Stomach smooth muscle (tissue), 2 donors: Measurements from ENCODE around the gene PADI4.

Experiments
- H3K27ac ChIP-seq: one replicate; pipeline ENCODE4 v1.7.0; 2013; ENCODE audit warnings: mild to moderate bottlenecking, low read length, inconsistent platforms
- H3K27me3 ChIP-seq, 2 donors: one replicate each; pipeline ENCODE4 v1.7.0; 2013; ENCODE audit warnings: low read length in 2 of 2; ENCODE audit not compliant: insufficient read depth in 2 of 2, control insufficient read depth in 1 of 2
- H3K36me3 ChIP-seq, 2 donors: one replicate each; pipeline ENCODE4 v1.7.0; 2013; ENCODE audit warnings: low read length in 2 of 2; ENCODE audit not compliant: control insufficient read depth in 2 of 2, insufficient read depth in 2 of 2
- H3K4me1 ChIP-seq: one replicate; pipeline ENCODE4 v1.7.0; 2013; ENCODE audit warnings: low read length; ENCODE audit not compliant: control insufficient read depth, insufficient read depth
- H3K4me3 ChIP-seq, 2 donors: one replicate each; pipeline ENCODE4 v1.7.0; 2013; ENCODE audit warnings: low read length in 2 of 2
- H3K9ac ChIP-seq, 2 donors: one replicate each; pipeline ENCODE4 v1.7.0; 2013; ENCODE audit warnings: low read length in 2 of 2, mild to moderate bottlenecking in 1 of 2
- H3K9me3 ChIP-seq, 2 donors: one replicate each; pipeline ENCODE4 v1.7.0; 2013; ENCODE audit warnings: low read length in 2 of 2; ENCODE audit not compliant: control insufficient read depth in 2 of 2
- donor health status: healthy.
- donor health status: Pancreatic carcinoma.

The PADI4 gene

GRCh38 chr1:17348593-17349234 lies 40.7 kb downstream of the PADI4 start:
- Histone ChIP-seq H3K4me3 (no peak overlapping the region), H3K27ac (no peak overlapping the region), H3K36me3 (no peaks in the 10 kb centered on the region), H3K4me1 (no peaks in the 10 kb centered on the region), H3K9me3 (no peaks in the 10 kb centered on the region), H3K27me3 (peaks cover 2 to 10% of the 10 kb centered on the region in 2 donors), H3K9ac (no peak overlapping the region)

- no peaks in the 10 kb centered on the region for H3K9me3 ChIP-seq
- no peaks in the 10 kb centered on the region for H3K4me1 ChIP-seq
- H3K9ac ChIP-seq = no peak overlapping the region
- no peak overlapping the region for H3K4me3 ChIP-seq
- H3K27me3 ChIP-seq = peaks cover 2 to 10% of the 10 kb centered on the region in 2 donors
- H3K27ac ChIP-seq = no peak overlapping the region
- no peaks in the 10 kb centered on the region for H3K36me3 ChIP-seq
Measured at GRCh38 chr1:17350083-17350482, 42.1 kb downstream of the PADI4 start.

GRCh38 chr1:17350928-17351446 lies 43.0 kb downstream of the PADI4 start:
- H3K27ac ChIP-seq = no peak overlapping the region
- no peak overlapping the region for H3K4me3 ChIP-seq
- H3K36me3 ChIP-seq = no peaks in the 10 kb centered on the region
- no peak overlapping the region for H3K9ac ChIP-seq
- H3K27me3 ChIP-seq = peaks cover 2 to 10% of the 10 kb centered on the region in 2 donors
- no peaks in the 10 kb centered on the region for H3K9me3 ChIP-seq
- H3K4me1 ChIP-seq = no peaks in the 10 kb centered on the region

GRCh38 chr1:17351598-17352324 lies 43.8 kb downstream of the PADI4 start:
- no peak overlapping the region for H3K27ac ChIP-seq
- H3K9me3 ChIP-seq = no peaks in the 10 kb centered on the region
- H3K4me1 ChIP-seq = no peaks in the 10 kb centered on the region
- no peak overlapping the region for H3K4me3 ChIP-seq
- no peak overlapping the region for H3K9ac ChIP-seq
- H3K27me3 ChIP-seq = peaks cover 2 to 10% of the 10 kb centered on the region in 2 donors
- no peaks in the 10 kb centered on the region for H3K36me3 ChIP-seq

- no peaks in the 10 kb centered on the region for H3K36me3 ChIP-seq
- H3K4me3 ChIP-seq = no peak overlapping the region
- H3K9ac ChIP-seq = no peak overlapping the region
- no peaks in the 10 kb centered on the region for H3K9me3 ChIP-seq
- no peaks in the 10 kb centered on the region for H3K4me1 ChIP-seq
- H3K27ac ChIP-seq = no peak overlapping the region
- peaks cover 2 to 10% of the 10 kb centered on the region in 2 donors for H3K27me3 ChIP-seq
Measured at GRCh38 chr1:17352419-17352909, 44.5 kb downstream of the PADI4 start.

- Histone ChIP-seq H3K27me3 (peaks cover 2 to 9% of the 10 kb centered on the region in 2 donors), H3K36me3 (no peaks in the 10 kb centered on the region), H3K9me3 (no peaks in the 10 kb centered on the region), H3K9ac (no peak overlapping the region), H3K4me3 (no peak overlapping the region), H3K4me1 (no peaks in the 10 kb centered on the region), H3K27ac (no peak overlapping the region)
Measured at GRCh38 chr1:17355898-17356297, 47.9 kb downstream of the PADI4 start.

- Histone ChIP-seq H3K27ac (no peak overlapping the region), H3K9ac (no peak overlapping the region), H3K4me3 (no peak overlapping the region), H3K36me3 (no peaks in the 10 kb centered on the region), H3K9me3 (no peaks in the 10 kb centered on the region), H3K27me3 (peaks cover 2 to 9% of the 10 kb centered on the region in 2 donors), H3K4me1 (no peaks in the 10 kb centered on the region)
Measured at GRCh38 chr1:17356387-17357026, 48.5 kb downstream of the PADI4 start.

GRCh38 chr1:17358557-17358956 lies 50.6 kb downstream of the PADI4 start:
- no peaks in the 10 kb centered on the region for H3K4me1 ChIP-seq
- no peak overlapping the region for H3K9ac ChIP-seq
- no peak overlapping the region for H3K27ac ChIP-seq
- H3K9me3 ChIP-seq = no peaks in the 10 kb centered on the region
- H3K27me3 ChIP-seq = peaks cover 0 to 8% of the 10 kb centered on the region in 2 donors
- no peak overlapping the region for H3K4me3 ChIP-seq
- H3K36me3 ChIP-seq = no peaks in the 10 kb centered on the region

GRCh38 chr1:17359031-17359430 lies 51.0 kb downstream of the PADI4 start:
- Histone ChIP-seq H3K36me3 (no peaks in the 10 kb centered on the region), H3K9me3 (no peaks in the 10 kb centered on the region), H3K9ac (no peak overlapping the region), H3K27ac (no peak overlapping the region), H3K27me3 (peaks cover 0 to 9% of the 10 kb centered on the region in 2 donors), H3K4me3 (no peak overlapping the region), H3K4me1 (no peaks in the 10 kb centered on the region)

- Histone ChIP-seq H3K27me3 (peaks cover 0 to 10% of the 10 kb centered on the region in 2 donors), H3K4me3 (no peak overlapping the region), H3K9me3 (peaks cover 0 to 3% of the 10 kb centered on the region in 2 donors), H3K36me3 (no peaks in the 10 kb centered on the region), H3K27ac (no peak overlapping the region), H3K9ac (no peak overlapping the region), H3K4me1 (no peaks in the 10 kb centered on the region)
Measured at GRCh38 chr1:17359808-17360207, 51.8 kb downstream of the PADI4 start.
